Measurements from ENCODE around the gene SLC22A14.
"Not testable (repeated sequence)": the region's sequence is repeated elsewhere in the genome, so short reads cannot be mapped to it uniquely, and the experiment has no call there.

Gene SLC22A14

DNA sequence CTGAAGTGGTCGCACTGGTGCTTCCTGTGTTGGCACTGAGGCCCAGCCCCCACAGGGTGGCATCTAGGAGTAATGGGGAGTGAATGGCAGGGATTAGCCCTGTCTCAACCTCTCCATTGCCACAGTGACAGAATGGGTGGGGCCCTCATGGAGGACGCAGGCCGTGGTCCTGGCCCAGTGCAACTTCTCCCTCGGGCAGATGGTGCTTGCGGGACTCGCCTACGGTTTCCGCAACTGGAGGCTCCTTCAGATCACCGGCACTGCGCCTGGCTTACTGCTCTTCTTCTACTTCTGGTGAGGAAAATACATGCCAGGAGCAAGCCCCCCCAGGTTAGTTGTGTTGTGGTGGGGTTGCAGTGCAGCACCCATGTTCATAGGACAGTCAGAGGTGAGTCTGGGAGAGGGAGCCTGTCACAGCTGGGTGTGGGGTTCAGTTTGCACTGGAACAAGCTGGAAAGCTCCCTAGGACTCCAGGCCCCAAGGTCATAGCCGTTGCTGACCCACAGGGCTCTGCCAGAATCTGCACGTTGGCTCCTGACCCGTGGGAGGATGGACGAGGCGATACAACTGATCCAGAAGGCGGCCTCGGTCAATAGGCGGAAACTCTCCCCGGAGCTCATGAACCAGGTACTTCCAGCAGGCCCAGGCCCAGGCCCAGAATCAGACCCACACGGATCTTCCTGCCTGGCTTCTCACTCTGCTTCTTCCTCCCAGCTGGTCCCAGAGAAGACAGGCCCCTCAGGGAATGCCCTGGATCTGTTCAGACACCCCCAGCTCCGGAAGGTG lies 7.0 kb upstream of the SLC22A14 start:
- no peak for DNase-seq

DNA sequence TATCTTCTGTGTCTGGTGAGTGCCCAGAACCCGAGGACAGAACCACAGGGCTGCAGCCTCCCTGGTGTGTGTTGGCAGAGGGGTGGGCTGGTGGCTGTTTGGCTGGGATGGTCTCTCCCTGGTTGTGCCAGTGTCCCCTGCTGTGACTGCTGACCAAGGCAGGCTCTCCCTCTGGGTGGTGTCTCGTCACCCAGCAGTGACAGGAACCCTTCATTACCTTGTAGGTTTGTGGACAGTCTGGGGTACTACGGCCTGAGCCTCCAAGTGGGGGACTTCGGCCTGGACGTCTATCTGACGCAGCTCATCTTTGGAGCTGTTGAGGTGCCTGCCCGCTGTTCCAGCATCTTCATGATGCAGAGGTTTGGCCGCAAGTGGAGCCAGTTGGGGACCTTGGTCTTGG lies 6.4 kb upstream of the SLC22A14 start:
- DNase-seq: no peak

DNA sequence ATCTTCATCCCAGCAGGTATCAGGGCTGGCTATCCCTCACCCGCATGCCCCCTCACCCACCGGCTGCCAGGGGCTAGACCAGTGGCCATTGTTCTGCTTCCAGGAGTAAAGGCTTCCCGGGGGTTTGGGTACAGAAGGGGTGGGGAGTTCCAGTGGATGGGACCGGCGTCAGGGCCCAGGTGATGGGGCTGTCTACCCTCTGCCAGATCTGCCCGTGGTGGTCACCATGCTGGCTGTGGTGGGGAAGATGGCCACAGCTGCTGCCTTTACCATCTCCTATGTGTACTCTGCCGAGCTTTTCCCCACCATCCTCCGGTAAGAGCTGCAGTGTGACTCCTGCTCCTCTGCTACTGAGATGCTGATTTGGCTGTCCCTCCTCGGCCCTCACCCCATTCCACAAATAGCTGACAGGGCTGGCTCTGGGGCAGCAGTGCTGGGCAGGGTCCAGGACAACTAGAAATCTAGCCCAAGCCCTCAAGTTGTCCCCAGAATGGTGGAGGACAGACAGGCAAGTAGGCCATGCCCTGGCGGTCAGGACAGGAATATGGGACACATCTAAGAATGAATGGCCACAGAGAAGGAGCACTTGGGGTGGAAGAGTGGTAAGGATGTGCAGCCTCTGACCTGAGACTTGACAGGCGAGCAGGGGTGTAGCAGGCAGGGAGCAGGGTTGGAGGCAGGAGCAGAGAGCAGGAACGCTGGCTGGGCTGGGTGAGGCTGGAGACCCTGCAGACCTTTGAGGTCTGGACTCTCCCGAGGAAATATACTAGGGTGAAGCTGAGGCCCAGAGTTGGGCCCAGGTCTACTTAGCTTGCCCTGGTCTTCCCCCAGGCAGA lies 5.8 kb upstream of the SLC22A14 start:
- no peak for DNase-seq

DNA sequence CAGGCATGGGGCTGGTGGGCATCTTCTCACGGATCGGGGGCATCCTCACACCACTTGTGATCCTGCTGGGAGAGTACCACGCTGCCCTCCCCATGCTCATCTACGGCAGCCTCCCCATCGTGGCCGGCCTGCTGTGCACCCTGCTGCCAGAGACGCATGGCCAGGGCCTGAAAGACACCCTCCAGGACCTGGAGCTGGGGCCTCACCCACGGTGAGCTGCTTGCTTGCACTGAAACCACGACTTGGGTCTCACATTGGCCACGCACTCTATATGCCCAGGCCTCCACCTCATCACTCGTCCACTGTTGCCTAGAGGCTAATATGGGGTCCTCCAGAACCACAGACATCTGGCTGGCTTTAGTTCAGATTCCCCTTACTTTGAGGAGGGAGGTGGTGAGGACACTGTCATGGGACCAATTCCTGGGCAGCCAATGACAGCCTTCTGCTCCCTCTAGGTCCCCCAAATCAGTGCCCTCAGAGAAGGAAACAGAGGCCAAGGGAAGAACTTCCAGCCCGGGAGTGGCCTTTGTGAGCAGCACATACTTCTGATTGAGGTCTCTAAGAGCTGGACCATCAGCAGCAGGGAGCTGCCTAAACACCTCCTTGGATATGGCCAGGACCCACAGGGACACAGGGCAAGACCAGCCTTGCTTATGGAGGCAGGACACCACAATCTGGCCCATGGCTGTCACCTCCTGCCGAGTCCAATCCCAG lies 5.0 kb upstream of the SLC22A14 start:
- DNase-seq: no peak

DNA sequence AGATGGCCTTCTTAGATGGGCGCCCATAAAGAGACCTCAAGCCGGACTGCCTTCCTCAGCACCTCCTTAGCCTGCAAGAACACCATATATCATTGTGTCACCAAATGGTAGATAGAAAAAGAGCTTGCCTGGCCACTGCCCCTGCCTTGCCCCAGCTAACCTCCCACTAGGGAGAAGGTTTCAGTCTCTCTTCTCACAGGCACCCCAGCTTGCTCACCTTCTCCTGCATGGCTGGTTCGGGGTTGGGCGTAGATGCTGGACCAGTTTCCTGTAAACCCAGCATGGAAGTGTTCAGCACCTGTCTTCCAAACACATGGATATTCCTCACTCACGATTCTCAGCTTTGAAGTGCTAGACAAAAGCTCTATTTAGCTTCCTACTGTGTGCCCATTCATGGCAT lies 3.3 kb upstream of the SLC22A14 start:
- DNase-seq: no peak

DNA sequence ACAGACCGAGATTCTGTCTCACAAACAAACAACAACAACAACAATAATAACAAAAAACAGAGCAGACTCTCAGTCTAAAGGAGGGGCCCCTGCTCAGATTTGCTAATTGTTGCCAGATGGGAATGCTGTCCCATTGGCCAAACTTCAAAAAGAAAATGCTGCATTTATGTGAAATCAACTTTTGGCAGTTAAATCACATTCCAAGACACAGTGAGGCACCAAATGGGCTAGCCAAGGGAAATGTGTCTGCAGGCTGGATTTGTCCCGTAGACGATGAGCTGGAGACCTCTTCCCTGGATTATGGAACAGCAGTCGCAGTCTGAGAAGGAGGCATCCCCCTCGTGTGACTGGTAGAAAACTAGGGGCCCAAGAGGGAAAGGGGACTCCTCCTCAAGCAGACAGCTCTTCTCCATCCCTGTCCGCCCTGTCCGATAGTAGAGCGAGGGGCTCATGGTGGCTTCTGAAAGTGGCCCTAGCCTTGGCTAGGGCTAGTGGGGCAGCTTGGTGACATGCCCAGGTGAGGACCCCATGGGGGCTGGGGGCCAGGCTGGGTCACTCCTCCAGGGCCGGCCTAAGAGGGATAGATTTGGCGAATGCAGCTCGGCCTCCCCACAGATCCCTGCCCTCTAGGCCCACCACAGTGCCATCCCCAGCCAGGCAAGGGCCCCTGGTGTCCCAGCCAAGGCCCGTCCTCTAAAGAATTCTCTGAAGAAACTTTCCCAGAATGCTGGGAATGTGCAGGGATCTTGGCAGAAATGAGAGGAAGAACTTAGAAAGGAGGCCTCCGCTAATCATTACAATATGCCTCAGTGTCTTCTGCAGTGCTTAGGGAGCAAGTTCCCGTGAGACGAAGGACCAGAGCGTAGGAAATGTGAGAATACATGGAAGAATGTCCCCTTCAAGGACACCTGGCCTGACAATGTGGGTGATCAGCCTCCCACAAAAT lies 2.0 kb downstream of the SLC22A14 start:
- peak; percentile 87 for DNase-seq

DNA sequence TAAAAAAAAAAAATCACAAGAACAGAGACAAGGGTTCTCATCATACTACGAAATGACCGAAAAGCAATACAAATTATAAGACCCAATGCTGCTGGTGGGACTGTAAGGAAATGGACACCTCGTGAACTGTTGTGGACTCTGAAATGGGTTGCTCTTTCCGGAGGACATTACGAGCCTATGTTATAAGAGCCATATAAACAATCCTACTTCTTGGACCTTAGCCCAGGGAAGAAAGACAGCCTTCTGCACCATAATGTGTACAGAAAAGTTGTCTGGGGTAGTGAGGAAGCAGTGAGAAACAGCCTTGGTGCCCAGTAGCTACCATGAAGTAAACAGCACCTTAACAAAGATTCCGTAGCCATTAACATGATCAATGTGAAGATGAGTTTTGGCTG lies 2.7 kb downstream of the SLC22A14 start:
- no peak for DNase-seq

DNA sequence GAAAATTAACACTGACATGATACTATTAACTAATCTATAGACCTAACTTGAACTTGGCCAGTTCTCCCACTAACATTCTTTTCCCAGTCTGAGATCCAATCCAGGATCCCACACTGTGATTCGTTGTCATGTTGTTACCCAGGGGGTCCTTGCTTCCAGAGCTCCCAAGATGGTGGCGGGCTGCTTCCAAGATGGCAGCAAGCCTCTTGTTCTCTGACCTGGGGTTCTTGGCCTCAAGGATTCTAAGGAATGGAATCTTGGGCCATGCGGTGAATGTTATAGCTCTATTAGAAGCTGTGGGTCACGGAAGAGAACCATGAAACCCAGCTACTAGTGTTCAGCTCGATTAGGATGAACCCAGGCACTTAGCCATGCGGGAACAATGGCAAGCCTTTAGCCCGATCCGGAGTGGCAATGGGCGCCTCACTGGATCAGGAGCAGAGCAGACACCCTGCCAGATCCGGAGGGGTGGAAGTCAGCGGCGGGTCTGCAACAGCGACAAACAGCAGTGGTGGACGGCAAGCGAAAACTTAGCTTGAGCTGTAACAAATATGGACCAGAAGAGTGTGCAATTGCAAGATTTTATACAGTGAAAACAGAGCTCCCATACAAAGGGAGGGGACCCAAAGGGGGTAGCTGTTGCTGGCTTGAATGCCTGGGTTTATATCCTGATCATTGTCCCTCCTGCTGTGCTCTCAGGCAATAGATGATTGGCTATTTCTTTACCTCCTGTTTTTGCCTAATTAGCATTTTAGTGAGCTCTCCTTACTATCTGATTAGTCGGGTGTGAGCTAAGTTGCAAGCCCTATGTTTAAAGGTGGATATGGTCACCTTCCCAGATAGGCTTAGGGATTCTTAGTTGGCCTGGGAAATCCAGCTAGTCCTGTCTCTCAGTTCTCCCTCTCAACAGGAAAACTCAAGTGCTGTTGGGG lies 7.5 kb downstream of the SLC22A14 start:
- DNase-seq: not testable (repeated sequence)

DNA sequence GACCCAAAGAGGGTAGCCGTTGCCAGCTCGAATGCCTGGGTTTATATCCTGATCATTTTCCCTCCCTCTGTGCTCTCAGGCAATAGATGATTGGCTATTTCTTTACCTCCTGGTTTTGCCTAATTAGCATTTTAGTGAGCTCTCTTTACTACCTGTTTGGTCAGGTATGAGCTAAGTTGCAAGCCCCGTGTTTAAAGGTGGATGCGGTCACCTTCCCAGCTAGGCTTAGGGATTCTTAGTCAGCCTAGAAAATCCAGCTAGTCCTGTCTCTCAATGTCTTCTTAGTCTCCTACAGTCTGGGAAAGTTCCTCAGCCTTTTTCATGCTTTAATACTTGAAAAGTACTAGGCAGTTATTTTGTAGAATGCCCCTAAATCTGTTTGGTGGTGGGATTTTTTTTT lies 15.0 kb downstream of the SLC22A14 start:
- not testable (repeated sequence) for DNase-seq

DNA sequence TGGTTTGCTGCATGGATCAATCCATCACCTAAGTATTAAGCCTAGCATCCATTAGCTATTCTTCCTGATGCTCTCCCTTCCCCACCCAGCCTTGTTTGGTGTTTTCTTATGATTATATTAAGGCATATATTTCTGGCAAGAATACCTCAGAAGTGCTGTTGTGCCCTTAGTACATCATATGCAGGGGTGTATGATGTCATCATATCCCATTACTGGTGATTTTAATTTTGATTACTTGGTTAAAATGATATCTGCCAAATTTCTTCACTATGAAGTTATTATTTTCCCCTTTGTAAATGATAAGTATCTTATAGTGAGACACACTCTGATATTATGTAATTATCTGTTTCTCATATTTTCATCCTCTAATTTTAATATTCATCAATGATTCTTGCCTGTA lies 15.4 kb downstream of the SLC22A14 start:
- no peak for DNase-seq

DNA sequence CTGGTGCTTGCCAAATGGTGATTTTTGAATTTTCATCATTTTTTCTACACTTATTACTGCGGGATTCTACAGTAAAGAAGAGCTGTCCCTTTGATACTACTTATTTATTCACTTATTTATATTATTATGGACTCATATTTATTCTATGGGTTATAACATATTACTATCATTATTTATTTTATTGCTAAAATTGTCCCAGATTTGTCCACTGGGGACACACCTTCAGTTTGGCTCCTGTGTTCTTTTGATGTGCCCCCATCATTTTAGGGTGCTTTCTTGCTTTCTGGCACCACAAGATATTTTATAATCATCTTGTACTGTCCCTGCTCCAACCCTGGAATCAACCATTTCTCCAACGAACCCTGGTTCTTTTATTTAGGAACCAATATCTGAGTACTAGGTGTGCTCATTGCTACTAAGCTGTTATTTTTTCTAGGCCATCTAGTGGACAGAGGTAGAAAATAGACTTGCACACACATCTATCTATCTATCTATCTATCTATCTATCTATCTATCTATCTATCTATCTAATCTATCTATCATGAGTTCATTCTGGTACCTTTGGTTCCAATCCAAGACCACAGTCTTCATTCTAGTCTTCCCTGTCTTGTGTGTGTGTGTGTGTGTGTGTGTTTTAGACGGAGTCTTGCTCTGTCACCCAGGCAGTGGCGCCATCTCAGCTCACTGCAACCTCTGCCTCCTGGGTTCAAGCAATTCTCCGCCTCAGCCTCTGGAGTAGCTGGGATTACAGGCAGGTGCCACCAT lies 16.0 kb downstream of the SLC22A14 start:
- DNase-seq: peak; percentile 14

DNA sequence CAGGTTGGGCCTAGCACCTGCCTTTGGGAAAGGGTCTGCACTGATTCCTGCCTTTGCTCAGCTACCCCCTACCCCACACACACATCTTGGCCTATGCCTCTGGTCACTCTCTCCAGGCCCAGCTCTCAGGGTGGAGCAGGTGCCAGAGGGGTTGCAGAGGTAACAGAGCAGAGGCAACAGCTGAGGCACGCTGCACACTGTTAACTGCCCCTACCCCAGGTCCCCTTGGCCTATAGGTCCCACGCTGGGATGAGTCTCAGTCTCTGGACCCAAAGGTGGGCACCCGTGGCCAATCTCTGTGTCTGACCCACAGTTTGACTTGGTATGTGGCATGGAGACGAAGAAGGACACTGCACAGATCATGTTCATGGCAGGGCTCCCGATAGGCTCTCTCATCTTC lies 24.8 kb downstream of the SLC22A14 start:
- DNase-seq: no peak

DNA sequence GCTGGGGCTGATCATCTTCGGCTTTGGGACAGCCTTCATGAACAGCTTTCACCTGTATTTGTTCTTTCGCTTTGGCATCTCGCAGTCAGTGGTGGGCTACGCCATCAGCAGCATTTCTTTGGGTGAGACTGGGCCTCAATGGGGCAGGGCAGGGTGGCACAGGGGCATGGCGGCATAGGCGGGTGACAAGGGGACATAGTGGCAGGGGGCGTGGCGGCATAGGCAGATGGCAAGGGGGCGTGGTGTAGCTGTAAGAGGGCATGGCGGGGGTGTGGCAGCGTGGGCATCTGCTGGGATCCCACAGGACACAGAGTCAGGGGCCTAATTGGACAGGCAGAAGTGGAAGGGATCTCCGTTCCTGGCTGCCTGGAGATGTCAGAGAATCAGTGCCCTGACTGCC lies 25.5 kb downstream of the SLC22A14 start:
- DNase-seq: no peak

DNA sequence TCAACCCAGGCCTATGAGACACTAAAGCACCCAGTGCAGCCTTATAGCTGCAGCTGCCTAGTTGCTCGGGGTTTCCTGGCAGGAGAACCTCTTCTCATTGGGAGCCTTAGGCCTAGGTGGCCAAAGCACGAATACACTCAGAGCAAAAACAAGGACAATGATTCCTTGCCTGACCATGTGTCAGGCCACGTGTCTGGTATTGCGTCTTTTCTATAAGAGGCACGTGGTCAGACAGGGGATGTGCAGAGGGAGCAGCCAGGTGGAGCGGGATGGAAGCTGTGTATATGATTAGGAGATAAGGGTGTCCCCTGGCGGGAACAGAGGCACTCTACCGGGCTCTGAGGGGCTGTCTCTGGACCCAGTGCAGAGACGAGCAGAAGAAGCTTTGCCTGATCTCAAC lies 26.4 kb downstream of the SLC22A14 start:
- DNase-seq: no peak

DNA sequence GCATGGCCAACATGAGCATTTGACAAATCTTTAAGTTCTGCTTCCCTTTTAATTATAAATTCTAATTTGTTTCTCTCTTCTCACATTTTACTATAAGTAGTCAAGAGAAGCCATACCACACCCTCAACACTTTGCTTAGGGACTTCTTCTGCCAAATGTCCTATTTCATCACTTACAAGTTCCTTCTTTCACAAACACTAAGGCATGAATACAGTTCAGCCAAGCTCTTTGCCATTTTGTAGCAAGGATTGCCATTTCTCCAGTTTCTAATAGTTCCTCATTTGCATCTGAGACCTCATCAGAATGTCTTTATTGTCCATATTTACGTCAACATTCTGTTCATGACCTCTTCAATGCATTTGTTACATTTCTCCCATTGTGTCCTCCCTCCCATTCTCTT lies 29.4 kb downstream of the SLC22A14 start:
- DNase-seq: no peak

DNA sequence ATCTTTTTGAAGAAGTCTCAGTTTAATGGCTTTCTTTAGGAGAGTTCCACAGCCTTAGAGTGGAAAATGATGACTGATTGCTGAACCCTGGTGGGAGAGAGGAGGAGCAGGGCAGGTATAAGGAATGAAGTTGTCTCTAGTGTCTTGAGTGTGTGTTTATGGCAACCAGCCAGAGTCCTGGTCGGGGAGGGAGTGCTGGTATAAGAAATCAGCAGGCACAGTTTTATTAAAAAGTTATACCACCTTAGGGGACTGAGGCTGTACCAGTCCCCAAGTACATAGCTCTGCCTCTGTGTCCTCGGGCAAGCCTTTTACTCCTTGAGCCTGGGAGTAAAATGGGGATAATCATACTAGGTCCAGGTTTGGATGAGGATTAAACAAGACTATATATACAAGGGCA lies 29.8 kb downstream of the SLC22A14 start:
- DNase-seq: no peak

DNA sequence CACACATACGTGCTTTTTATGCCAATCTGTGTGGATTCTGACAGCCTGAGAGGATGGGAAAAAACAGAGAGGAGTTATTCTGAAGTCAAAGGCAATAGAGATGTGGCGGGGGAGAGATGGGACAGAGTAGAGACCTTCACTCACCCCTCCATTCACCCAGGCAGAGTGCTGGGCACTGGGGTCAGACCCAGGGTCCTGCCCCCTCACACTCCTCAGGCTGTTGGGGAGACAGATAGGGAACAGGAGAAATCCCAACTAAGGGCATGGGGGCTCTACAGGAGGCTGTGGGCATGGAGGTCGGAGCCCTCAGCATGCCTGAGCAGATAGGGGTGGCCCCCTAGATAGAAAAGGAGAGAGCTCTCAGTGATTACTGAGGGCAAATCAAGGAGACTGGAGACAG lies 30.3 kb downstream of the SLC22A14 start:
- no peak for DNase-seq

DNA sequence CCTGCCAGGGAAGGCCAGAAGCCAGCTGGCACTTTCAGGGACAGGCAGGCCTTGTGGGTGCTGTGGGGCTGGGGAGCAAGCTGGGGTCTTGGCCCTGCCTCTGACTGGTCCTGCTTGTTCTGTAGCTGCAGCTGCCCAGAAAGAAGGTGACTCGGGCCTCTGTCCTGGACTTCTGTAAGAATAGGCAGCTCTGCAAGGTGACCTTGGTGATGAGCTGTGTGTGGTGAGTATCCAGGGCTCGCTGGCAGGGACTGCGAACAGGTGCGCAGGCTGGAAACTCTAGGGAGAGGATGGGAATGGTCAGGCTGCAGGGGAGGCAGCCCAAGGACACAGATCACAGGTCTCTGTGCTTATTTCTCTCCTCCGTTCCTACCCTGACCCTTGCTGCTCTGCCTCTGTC lies 31.2 kb downstream of the SLC22A14 start:
- no peak for DNase-seq

DNA sequence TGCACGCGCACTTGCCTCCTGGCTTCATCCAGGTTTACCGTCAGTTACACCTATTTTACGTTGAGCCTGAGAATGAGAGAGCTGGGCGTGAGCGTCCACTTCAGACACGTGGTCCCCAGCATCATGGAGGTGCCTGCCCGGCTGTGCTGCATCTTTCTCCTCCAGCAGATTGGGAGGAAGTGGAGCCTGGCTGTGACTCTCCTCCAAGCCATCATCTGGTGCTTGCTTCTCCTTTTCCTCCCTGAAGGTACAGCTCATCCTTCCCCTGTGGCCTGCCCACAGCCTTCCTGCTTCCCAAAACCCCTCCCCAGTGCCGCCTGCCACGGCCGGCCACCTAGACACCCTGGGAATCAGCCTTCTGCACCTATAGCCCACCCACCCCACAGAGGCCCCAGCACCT lies 31.6 kb downstream of the SLC22A14 start:
- DNase-seq: no peak

DNA sequence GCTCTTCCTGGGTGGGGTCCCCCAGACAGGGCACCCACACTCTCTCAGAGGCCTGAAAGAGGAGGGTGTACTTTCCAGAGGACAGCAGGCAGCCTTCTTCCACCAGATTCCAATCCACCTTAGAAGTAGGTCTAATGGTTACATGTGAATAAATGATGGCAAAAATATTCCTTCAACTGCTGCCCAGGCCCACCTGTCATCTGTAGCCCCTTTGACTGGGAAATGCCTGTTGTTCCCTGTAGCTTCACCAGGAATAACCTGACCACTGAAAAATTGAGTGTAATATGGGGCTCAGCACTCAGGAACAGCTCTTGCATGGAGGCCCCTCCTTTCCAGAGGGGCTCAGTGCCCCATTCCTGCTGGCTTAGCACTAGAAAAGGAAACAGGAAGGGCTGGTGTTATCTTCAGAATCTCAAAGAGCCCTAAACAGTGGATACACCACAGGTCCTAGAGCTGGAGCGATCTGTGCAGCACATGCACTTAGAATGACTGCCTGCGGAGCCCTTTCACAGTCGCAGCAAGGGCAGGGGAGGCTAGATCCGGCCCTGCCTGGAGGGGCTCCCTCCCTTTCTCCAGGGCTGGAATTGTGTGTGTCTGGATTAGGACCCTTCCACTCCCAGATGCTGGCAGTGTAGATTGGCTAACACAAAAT lies 32.1 kb downstream of the SLC22A14 start:
- DNase-seq: no peak
